SIG-M5 treated with dmso at 0.1 percent for 504 hours (cell line): ENCODE results near the gene TUT7.
"Not testable (repeated sequence)": the region's sequence is repeated elsewhere in the genome, so short reads cannot be mapped to it uniquely, and the experiment has no call there.

Experiments used
- DNase-seq: peaks from one replicate; lab custom pipeline; 2025; ENCODE audit not compliant: unreplicated experiment; lab: John Stamatoyannopoulos, UW

Gene TUT7

GRCh38 chr9:86354011-86354817 lies at the start of gene TUT7:
Gene TUT7, minus strand, starts transcription at chr9:86354410. Its CDS starts 1,211 bp downstream, at chr9:86353199.
- peak; percentile 92 for DNase-seq

GRCh38 chr9:86402591-86402990 lies 48.4 kb upstream of the TUT7 start:
- no peak for DNase-seq

- no peak for DNase-seq
Measured at GRCh38 chr9:86396412-86396811, 42.2 kb upstream of the TUT7 start.

GRCh38 chr9:86390184-86390583 lies 36.0 kb upstream of the TUT7 start:
- DNase-seq: not testable (repeated sequence)

DNA sequence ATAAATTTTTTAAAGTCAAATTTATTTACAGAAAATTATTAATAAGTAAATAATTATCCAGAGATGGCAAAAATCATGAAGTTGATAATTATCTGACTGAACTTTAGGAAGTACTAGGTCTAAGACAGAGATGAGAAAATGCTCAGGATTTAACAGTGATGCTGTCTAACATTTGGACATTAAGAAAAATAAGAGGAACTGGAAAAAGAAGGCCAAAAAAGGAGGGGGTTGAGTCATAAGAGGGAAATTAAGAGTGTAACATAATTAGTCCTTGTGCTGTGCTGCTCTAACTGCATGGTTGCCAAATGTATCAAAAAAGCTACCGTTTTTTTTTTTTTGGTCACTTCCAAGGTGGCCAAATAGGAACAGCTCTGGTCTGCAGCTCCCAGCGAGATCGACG lies 35.4 kb upstream of the TUT7 start:
- peak; percentile 2 for DNase-seq

GRCh38 chr9:86387376-86387775 lies 33.2 kb upstream of the TUT7 start:
- DNase-seq: peak; percentile 5

DNA sequence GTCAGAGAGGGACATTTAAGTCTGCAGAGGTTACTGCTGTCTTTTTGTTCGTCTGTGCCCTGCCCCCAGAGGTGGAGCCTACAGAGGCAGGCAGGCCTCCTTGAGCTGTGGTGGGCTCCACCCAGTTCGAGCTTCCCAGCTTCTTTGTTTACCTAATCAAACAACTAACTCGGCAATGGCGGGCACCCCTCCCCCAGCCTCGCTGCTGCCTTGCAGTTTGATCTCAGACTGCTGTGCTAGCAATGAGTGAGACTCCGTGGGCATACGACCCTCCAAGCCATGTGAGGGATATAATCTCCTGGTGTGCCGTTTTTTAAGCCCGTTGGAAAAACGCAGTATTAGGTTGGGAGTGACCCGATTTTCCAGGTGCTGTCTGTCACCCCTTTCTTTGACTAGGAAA lies 28.8 kb upstream of the TUT7 start:
- DNase-seq: not testable (repeated sequence)

DNA sequence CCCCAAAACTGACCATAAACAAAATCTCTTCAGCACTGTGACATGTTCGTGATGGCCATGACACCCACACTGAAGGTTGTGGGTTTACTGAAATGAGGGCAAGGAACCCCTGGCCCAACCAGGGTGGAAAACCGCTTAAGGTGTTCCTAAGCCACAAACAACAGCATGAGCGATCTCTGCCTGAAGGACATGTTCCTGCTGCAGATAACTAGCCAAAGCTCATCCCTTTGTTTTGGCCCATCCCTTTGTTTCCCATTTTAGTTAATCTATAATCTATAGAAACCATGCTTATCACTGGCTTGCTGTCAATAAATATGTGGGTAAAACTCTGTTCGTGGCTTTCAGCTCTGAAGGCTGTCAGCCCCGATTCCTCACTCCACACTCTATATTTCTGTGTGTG lies 21.8 kb upstream of the TUT7 start:
- DNase-seq: no peak

DNA sequence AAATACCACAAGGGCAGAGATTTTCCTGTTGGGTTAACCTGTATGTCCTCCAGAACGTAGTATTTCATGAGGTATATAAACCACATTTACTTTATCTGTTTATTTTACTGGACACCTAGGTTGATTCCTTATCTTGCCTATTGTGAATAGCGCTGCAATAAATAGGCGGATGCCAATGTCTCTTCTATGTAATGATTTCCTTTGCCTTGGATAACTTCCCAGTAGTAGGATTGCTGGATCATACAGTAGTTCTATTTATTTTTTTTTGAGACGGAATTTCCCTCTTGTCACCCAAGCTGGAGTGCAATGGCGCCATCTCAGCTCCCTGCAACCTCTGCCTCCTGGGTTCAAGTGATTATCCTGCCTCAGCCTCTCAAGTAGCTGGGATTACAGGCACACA lies 15.6 kb upstream of the TUT7 start:
- DNase-seq: no peak

- peak; percentile 94 for DNase-seq
Measured at GRCh38 chr9:86368871-86369521, 14.8 kb upstream of the TUT7 start.

- no peak for DNase-seq
Measured at GRCh38 chr9:86361176-86361575, 7.0 kb upstream of the TUT7 start.

GRCh38 chr9:86359151-86359879 lies 5.1 kb upstream of the TUT7 start:
- DNase-seq: peak; percentile 34

DNA sequence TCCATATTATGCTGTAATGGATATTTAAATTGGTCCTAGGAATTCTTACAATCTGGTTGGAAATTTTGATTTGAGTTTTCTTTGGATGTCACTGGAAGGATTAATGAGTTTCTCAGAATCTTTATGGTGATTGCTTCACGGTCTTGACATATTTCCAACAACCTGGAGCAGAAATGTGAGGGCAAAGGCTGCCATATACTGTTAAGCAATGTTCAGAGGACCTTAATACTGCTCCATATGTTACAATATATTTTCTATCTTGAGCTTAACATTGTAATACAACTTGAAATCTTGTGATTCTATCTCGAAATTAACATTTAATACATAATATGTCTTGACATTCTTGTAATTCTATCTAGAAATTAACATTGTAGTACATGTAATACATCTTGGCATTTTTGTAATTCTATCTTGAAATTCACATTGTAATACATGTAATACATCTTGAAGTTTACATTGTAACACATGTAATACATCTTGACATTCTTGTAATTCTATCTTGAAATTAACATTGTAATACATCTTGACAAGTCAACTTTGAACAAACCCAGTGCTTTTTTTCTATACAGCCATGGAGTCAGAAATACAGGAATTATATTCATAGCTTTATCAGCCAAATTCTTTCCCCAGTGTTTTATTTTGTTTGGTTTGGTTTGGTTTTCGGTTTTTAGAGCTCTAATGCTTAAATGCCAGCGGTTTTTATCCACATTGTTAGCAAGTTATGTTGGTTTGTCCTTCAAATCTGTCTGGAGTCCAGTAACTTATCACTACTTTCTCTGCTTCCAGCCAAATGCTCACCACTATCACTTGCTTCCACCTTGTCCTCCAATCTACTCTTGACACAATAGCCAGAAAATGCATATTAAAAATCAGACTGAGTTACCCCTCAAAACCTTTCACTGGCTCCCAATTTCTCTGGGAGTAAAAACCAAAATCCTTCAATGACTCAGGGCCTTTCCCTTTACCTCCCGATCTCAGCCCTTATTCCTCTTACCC lies 3.0 kb upstream of the TUT7 start:
- no peak for DNase-seq

DNA sequence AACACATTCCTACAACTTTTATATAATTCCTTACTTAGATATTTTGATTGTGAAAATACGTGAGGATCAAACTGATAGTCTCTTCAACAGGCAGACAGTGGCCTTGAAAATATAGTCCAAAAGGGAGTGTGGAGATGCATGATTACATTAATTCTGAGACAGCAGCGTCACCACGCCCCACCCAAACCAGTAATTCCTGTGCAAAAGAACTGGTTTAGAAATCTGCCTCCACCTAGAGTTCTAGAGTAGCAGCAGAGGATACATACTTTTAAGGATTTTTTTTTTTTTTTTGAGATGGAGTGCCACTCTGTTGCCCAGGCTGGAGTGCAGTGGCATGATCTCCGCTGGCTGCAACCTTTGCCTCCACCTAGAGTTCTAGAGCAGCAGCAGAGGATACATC lies 1.6 kb upstream of the TUT7 start:
- peak; percentile 26 for DNase-seq

GRCh38 chr9:86354818-86355309 lies 654 bp upstream of the TUT7 start:
- no peak for DNase-seq

- DNase-seq: no peak
Measured at GRCh38 chr9:86353655-86354010, 577 bp downstream of the TUT7 start.

- DNase-seq: peak; percentile 55
Measured at GRCh38 chr9:86352440-86353077, 1.7 kb downstream of the TUT7 start.

- DNase-seq: no peak
Measured at GRCh38 chr9:86351880-86352279, 2.3 kb downstream of the TUT7 start.

GRCh38 chr9:86350006-86350760 lies 4.0 kb downstream of the TUT7 start:
- peak; percentile 52 for DNase-seq
